ENCODE data around the gene EGFR. TPM values are rescaled to one million over a fixed set of nuclear protein-coding genes. Genes with fewer than 3 reads are reported as not detected.

The EGFR gene
- total and polyA plus RNA-seq, 2 donors (not counting 3 experiments of a cell fraction or from before 2014, with no cell fraction given), result 1.5 to 4.1 TPM

GRCh38 chr7:55147101-55147500, 128.3 kb downstream of the EGFR start:
- Histone ChIP-seq H3K4me2 (ENCODE audit: insufficient read depth, low read length) (no peak overlapping the region), H3K79me2 (ENCODE audit: control insufficient read depth, insufficient read depth, low read length) (no peaks in the 10 kb centered on the region), H3K9me1 (replicated peaks; ENCODE audit: control insufficient read depth, extremely low read depth, insufficient read depth, low read length) (no peaks in the 10 kb centered on the region), H3K27me3 (ENCODE audit: control insufficient read depth in 2 of 2, insufficient read depth in 2 of 2, low read length in 2 of 2) (no peaks in the 10 kb centered on the region), H3K9ac (replicated peaks; ENCODE audit: extremely low read depth, insufficient read depth, low read length) (no peak overlapping the region), H3K27ac (ENCODE audit: insufficient read depth, low read depth, low read length) (no peak overlapping the region), H4K20me1 (replicated peaks; ENCODE audit: control insufficient read depth, extremely low read depth, insufficient read depth, low read length) (no peaks in the 10 kb centered on the region), H3K4me3 (replicated peaks in 1 of 3; ENCODE audit: insufficient read depth in 1 of 3, low read depth in 1 of 3, low read length in 3 of 3) (no peak overlapping the region), H2AFZ (ENCODE audit: low read depth, low read length) (no peak overlapping the region), H3K36me3 (ENCODE audit: control insufficient read depth in 2 of 2, extremely low read depth in 1 of 2, insufficient read depth in 2 of 2, low read length in 2 of 2) (no peaks in the 10 kb centered on the region), H3K4me1 (ENCODE audit: control insufficient read depth, extremely low read depth, insufficient read depth, low read length) (peaks cover 12% of the 10 kb centered on the region), H3K9me3 (replicated peaks; ENCODE audit: control insufficient read depth, insufficient read depth, low read length) (no peaks in the 10 kb centered on the region)
- TF ChIP-seq POLR2A (IDR thresholded peaks at IDR 0.05; ENCODE audit: low read depth, low read length), result no peak
- POLR2A ChIA-PET, result no interaction called here
- FAIRE-seq (no peak), DNase-seq (ENCODE audit: low read depth, low spot score) (no peak)
- dilution Hi-C loops (cut with MboI; ENCODE audit: extremely low pct_ligation_motif_present, low sequenced_read_pairs), result no loop called here
- intact Hi-C loops (cut with micrococcal nuclease), result no loop called here
- no TSS peak for BruUV-seq (replicated peaks)
- CTCF ChIA-PET, result interaction anchor here (0.8 to 1.6 kb wide), 3 partner anchors 11 to 373 kb away, joined by 3 to 6 read pairs (median 3); no protein-coding TSS in a partner anchor

GRCh38 chr7:55147736-55148135, 128.9 kb downstream of the EGFR start:
- intact Hi-C loops (cut with micrococcal nuclease) (no loop called here), dilution Hi-C loops (cut with MboI; ENCODE audit: extremely low pct_ligation_motif_present, low sequenced_read_pairs) (no loop called here)
- Histone ChIP-seq H3K79me2 (ENCODE audit: control insufficient read depth, insufficient read depth, low read length) (no peaks in the 10 kb centered on the region), H3K4me1 (ENCODE audit: control insufficient read depth, extremely low read depth, insufficient read depth, low read length) (peaks cover 13% of the 10 kb centered on the region), H3K27me3 (ENCODE audit: control insufficient read depth in 2 of 2, insufficient read depth in 2 of 2, low read length in 2 of 2) (no peaks in the 10 kb centered on the region), H3K9me1 (replicated peaks; ENCODE audit: control insufficient read depth, extremely low read depth, insufficient read depth, low read length) (no peaks in the 10 kb centered on the region), H3K27ac (ENCODE audit: insufficient read depth, low read depth, low read length) (no peak overlapping the region), H3K9me3 (replicated peaks; ENCODE audit: control insufficient read depth, insufficient read depth, low read length) (no peaks in the 10 kb centered on the region), H3K4me3 (replicated peaks in 1 of 3; ENCODE audit: insufficient read depth in 1 of 3, low read depth in 1 of 3, low read length in 3 of 3) (no peak overlapping the region), H3K9ac (replicated peaks; ENCODE audit: extremely low read depth, insufficient read depth, low read length) (no peak overlapping the region), H2AFZ (ENCODE audit: low read depth, low read length) (no peak overlapping the region), H3K36me3 (ENCODE audit: control insufficient read depth in 2 of 2, extremely low read depth in 1 of 2, insufficient read depth in 2 of 2, low read length in 2 of 2) (no peaks in the 10 kb centered on the region), H4K20me1 (replicated peaks; ENCODE audit: control insufficient read depth, extremely low read depth, insufficient read depth, low read length) (no peaks in the 10 kb centered on the region), H3K4me2 (ENCODE audit: insufficient read depth, low read length) (no peak overlapping the region)
- TF ChIP-seq EZH2 (IDR thresholded peaks at IDR 0.05; ENCODE audit: borderline replicate concordance, low read depth, low read length, severe bottlenecking), result no peak
- ChIA-PET POLR2A (no interaction called here), CTCF (interaction anchor here (1.6 kb wide), 1 partner anchor 29 kb away, joined by 6 read pairs; no protein-coding TSS in a partner anchor)
- no TSS peak for BruUV-seq (replicated peaks)
- FAIRE-seq (no peak), DNase-seq (ENCODE audit: low read depth, low spot score) (no peak)

Data from endothelial cell of umbilical vein (primary cell).